ENCODE results near the gene COL4A1. TPM values are rescaled to one million over a fixed set of nuclear protein-coding genes. Genes with fewer than 3 reads are reported as not detected.
A peak's percentile ranks its signal among the peaks of the same experiment; 100 is the strongest.

COL4A1 gene
- total RNA-seq, 1 donor from 2014 or later, result 178 TPM

DNA sequence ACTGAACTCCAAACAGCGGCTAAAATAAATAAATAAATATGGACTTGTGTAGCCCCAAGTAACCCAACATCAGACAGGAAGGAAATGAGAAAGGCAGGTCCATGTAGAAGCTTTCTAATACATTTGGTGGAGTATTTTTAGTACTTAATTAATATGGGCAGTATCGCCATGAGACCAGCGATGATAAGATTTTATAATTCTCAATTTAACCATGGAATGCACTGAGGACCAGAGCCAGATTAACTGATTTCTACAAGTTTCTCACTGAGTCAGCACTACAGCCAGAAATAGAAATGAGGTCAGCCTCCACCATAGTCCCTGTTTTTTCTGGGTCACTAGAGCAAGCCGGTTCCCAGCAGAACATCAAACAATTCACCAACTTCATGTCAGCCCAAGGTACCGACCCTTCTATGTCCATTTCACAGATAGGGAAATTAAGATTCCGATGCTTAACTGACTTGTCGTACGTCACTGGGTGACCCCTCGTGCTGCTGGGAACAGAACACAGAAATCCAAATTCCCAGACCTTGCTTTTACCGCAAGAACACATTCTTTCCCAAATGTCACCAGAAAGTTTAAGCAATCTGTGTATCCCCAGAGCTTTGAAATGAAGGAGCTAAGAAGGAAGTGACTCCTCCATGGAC lies 90.4 kb downstream of the COL4A1 start:
- peaks cover 19% of the 10 kb centered on the region for H3K4me1 ChIP-seq
- peaks cover 0 to 5% of the 10 kb centered on the region in 2 donors for H3K36me3 ChIP-seq
- intact Hi-C loops (cut with DNase I), result no loop called here
- no peaks in the 10 kb centered on the region for H3K9me3 ChIP-seq
- peak overlapping the region; percentile 68 for H3K27ac ChIP-seq
- H3K27me3 ChIP-seq, result no peaks in the 10 kb centered on the region
- no peak overlapping the region for H3K4me3 ChIP-seq
- peak in 1 of 2 donors; percentile 83 for DNase-seq (ENCODE audit: extremely low spot score in 2 of 2)
- TF ChIP-seq POLR2AphosphoS5 (IDR thresholded peaks at IDR 0.05; ENCODE audit: insufficient read depth in 1 of 2, low read depth in 1 of 2) (peak in 1 of 2 donors; percentile 51), POLR2A (IDR thresholded peaks at IDR 0.05) (no peak)

DNA sequence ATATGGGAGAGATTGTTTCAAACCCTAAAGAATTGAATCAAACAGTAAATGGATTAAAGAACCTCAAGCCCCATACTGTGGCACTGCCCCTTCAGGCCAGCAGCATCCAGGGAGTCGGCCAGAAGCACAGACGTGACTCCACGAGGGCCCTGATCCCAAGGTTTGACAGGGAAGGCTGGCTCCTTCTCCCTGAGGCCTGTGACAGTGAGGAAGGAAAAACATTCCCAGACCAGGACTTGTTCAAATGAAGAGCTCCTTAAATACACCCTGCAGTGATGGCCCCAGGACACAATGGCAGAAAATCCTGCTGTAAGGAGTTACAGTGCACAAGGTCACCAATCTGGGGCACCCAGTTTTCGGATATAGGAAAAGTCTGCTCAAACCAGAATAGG lies 91.0 kb downstream of the COL4A1 start:
- Histone ChIP-seq H3K9me3 (no peaks in the 10 kb centered on the region), H3K27ac (peak overlapping the region; percentile 68), H3K27me3 (no peaks in the 10 kb centered on the region), H3K4me3 (no peak overlapping the region), H3K4me1 (peaks cover 17% of the 10 kb centered on the region), H3K36me3 (peaks cover 0 to 5% of the 10 kb centered on the region in 2 donors)
- intact Hi-C loops (cut with DNase I), result no loop called here
- peak in 1 of 2 donors; percentile 81 for DNase-seq (ENCODE audit: extremely low spot score in 2 of 2)
- TF ChIP-seq, protein P1, sequence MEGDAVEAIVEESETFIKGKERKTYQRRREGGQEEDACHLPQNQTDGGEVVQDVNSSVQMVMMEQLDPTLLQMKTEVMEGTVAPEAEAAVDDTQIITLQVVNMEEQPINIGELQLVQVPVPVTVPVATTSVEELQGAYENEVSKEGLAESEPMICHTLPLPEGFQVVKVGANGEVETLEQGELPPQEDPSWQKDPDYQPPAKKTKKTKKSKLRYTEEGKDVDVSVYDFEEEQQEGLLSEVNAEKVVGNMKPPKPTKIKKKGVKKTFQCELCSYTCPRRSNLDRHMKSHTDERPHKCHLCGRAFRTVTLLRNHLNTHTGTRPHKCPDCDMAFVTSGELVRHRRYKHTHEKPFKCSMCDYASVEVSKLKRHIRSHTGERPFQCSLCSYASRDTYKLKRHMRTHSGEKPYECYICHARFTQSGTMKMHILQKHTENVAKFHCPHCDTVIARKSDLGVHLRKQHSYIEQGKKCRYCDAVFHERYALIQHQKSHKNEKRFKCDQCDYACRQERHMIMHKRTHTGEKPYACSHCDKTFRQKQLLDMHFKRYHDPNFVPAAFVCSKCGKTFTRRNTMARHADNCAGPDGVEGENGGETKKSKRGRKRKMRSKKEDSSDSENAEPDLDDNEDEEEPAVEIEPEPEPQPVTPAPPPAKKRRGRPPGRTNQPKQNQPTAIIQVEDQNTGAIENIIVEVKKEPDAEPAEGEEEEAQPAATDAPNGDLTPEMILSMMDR (IDR thresholded peaks at IDR 0.05), result no peak
- TF ChIP-seq POLR2AphosphoS5 (IDR thresholded peaks at IDR 0.05; ENCODE audit: insufficient read depth in 1 of 2, low read depth in 1 of 2), result no peak
- TF ChIP-seq POLR2A (IDR thresholded peaks at IDR 0.05), result no peak

DNA sequence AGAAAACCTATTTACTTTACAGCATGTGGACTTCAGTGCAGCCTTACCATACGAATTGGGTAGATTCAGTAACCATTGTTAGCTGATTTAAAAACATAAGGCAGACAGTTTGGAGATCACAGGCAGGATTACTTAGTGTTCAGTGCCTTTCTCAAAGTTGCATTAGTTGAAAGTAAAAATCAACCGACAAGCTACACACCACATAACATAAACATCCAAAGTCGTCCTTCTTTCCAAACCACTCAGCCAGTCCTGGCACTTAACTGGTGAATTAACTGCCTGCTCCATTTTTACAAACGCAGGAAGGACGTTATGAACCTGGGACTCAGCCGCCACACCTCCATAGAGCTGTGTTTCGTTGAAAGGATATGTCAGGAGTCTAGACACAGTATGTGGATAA lies 91.4 kb downstream of the COL4A1 start:
- intact Hi-C loops (cut with DNase I), result no loop called here
- Histone ChIP-seq H3K4me3 (no peak overlapping the region), H3K4me1 (peaks cover 17% of the 10 kb centered on the region), H3K9me3 (no peaks in the 10 kb centered on the region), H3K27ac (peak overlapping the region; percentile 68), H3K27me3 (no peaks in the 10 kb centered on the region), H3K36me3 (peaks cover 0 to 5% of the 10 kb centered on the region in 2 donors)
- TF ChIP-seq POLR2AphosphoS5 (IDR thresholded peaks at IDR 0.05; ENCODE audit: insufficient read depth in 1 of 2, low read depth in 1 of 2), result no peak
- TF ChIP-seq, protein P1 (IDR thresholded peaks at IDR 0.05), result no peak
- TF ChIP-seq POLR2A (IDR thresholded peaks at IDR 0.05), result no peak
- no peak for DNase-seq (ENCODE audit: extremely low spot score in 2 of 2)

DNA sequence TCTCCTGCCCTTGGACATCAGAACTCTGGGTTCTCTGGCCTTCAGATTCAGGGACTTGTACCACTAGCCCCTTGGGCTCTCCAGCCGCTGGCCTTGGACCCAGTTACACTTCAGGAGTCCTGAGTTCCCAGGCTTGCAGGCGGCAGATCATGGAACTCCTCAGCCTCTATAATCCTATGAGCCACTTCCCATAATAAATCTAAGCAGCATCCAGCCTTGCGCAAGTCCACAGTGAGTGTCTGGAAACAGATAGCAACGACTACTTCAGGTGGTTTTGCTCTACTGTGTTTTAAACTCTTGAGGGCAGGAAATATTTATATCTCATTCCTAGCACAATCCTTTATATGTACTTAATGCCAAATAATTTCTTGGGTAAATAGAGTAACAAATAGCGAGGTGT lies 92.3 kb downstream of the COL4A1 start:
- Histone ChIP-seq H3K36me3 (peaks cover 0 to 9% of the 10 kb centered on the region in 2 donors), H3K4me3 (no peak overlapping the region), H3K27ac (no peak overlapping the region), H3K4me1 (peaks cover 17% of the 10 kb centered on the region), H3K27me3 (no peaks in the 10 kb centered on the region), H3K9me3 (no peaks in the 10 kb centered on the region)
- intact Hi-C loops (cut with DNase I), result no loop called here
- peak; percentile 22 to 84 for DNase-seq (ENCODE audit: extremely low spot score in 2 of 2)
- TF ChIP-seq POLR2AphosphoS5 (IDR thresholded peaks at IDR 0.05; ENCODE audit: insufficient read depth in 1 of 2, low read depth in 1 of 2) (no peak), POLR2A (IDR thresholded peaks at IDR 0.05) (no peak)
- TF ChIP-seq, protein P1 (IDR thresholded peaks at IDR 0.05), result no peak

DNA sequence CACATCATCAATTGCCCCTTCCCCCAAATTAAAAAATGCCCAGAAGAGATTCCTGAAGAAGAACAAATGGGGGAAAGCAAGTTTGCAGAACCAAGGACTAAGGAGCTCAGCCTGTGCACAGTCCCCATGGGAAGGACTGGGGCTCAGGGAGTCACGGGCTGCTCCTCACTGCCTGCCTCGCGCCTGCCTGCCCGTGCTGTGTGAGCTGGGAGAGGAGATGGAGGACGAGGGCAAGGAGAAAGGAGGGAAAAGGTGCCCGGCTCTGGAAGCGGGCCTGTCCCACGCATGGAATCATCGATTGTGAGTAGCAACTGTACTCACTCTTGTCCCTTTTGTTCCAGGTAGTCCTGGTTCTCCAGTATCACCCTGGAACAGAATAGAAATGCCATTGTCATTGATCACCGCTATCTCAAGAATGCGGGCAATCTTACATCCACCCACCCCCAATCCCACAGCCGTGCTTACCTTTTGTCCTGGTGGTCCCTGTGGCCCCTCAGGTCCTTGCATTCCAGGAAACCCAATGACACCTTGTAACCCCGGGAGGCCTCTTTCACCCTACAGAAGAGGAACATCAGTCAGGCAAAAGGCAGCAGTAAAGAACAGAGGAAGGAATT lies 93.4 kb downstream of the COL4A1 start:
- intact Hi-C loops (cut with DNase I), result no loop called here
- Histone ChIP-seq H3K9me3 (no peaks in the 10 kb centered on the region), H3K36me3 (peaks cover 0 to 11% of the 10 kb centered on the region in 2 donors), H3K27ac (no peak overlapping the region), H3K4me1 (peaks cover 17% of the 10 kb centered on the region), H3K27me3 (no peaks in the 10 kb centered on the region), H3K4me3 (no peak overlapping the region)
- DNase-seq (ENCODE audit: extremely low spot score in 2 of 2), result peak in 1 of 2 donors; percentile 79
- TF ChIP-seq POLR2A (IDR thresholded peaks at IDR 0.05) (no peak), POLR2AphosphoS5 (IDR thresholded peaks at IDR 0.05; ENCODE audit: insufficient read depth in 1 of 2, low read depth in 1 of 2) (no peak)
- TF ChIP-seq, protein P1 (IDR thresholded peaks at IDR 0.05), result no peak

All from vagina (tissue), 2 donors.